ENCODE data around the gene FDXR. TPM values are rescaled to one million over a fixed set of nuclear protein-coding genes. Genes with fewer than 3 reads are reported as not detected.

Gene FDXR
- total RNA-seq, 2 donors from 2014 or later: 44.3 to 79.7 TPM

Other genes starting within 250 kb of the FDXR start
- not detected for gene CD300E, start 249.3 kb downstream of the FDXR start, total RNA-seq
- not detected for gene CD300LF, start 160.1 kb downstream of the FDXR start, total RNA-seq
- 10 to 100 TPM; 13.6 to 18.1 TPM for gene RAB37, start 135.7 kb downstream of the FDXR start, total RNA-seq
- 10 to 100 TPM; 78.8 to 81.2 TPM for gene NHERF1, start 124.4 kb downstream of the FDXR start, total RNA-seq
- 10 to 100 TPM; 49.7 to 58.4 TPM for gene NAT9, start 96.6 kb downstream of the FDXR start, total RNA-seq
- under 1 TPM; 0.14 to 0.37 TPM for gene GRIN2C, start 13.1 kb downstream of the FDXR start, total RNA-seq
- not detected for gene FADS6, start 20.6 kb upstream of the FDXR start, total RNA-seq
- not detected for gene USH1G, start 50.3 kb upstream of the FDXR start, total RNA-seq
- gene OTOP2, start 51.3 kb upstream of the FDXR start, total RNA-seq: not detected
- not detected for gene OTOP3, start 62.9 kb upstream of the FDXR start, total RNA-seq
- 1 to 10 TPM; 7.3 to 7.4 TPM for gene HID1, start 99.8 kb upstream of the FDXR start, total RNA-seq
- under 1 TPM; 0.56 to 0.72 TPM for gene CDR2L, start 114.6 kb upstream of the FDXR start, total RNA-seq
- 10 to 100 TPM; 39.1 to 50.6 TPM for gene MRPL58, start 139.7 kb upstream of the FDXR start, total RNA-seq
- gene ATP5PD, start 174.0 kb upstream of the FDXR start, total RNA-seq: 100 to 1,000 TPM; 125 to 147 TPM
- 10 to 100 TPM; 21.4 to 24.1 TPM for gene KCTD2, start 174.2 kb upstream of the FDXR start, total RNA-seq
- 1 to 10 TPM; 7.5 to 9.8 TPM for gene SLC16A5, start 215.0 kb upstream of the FDXR start, total RNA-seq
- gene ARMC7, start 237.0 kb upstream of the FDXR start, total RNA-seq: 10 to 100 TPM; 10.6 to 12.9 TPM